ENCODE measurements around the gene ROBO1. TPM values are rescaled to one million over a fixed set of nuclear protein-coding genes. Genes with fewer than 3 reads are reported as not detected.
"Not testable (repeated sequence)": the region's sequence is repeated elsewhere in the genome, so short reads cannot be mapped to it uniquely, and the experiment has no call there.

Gene ROBO1
- total RNA-seq, 1 experiment from 2014 or later: 3.2 TPM

- DNase-seq (ENCODE audit: extremely low read depth, low read depth): no peak
Measured at GRCh38 chr3:78687520-78687919, 1080.3 kb downstream of the ROBO1 start.

GRCh38 chr3:78683284-78683683 is 1084.5 kb downstream of the ROBO1 start:
- no peak for DNase-seq (ENCODE audit: extremely low read depth, low read depth)

GRCh38 chr3:78675119-78675805 is 1092.5 kb downstream of the ROBO1 start:
- DNase-seq (ENCODE audit: extremely low read depth, low read depth): not testable (repeated sequence)

GRCh38 chr3:78670746-78671145 is 1097.1 kb downstream of the ROBO1 start:
- no peak for DNase-seq (ENCODE audit: extremely low read depth, low read depth)

- DNase-seq (ENCODE audit: extremely low read depth, low read depth): no peak
Measured at GRCh38 chr3:78670094-78670493, 1097.7 kb downstream of the ROBO1 start.

GRCh38 chr3:78668302-78668701 is 1099.5 kb downstream of the ROBO1 start:
- DNase-seq (ENCODE audit: extremely low read depth, low read depth): no peak

GRCh38 chr3:78666470-78666800 is 1101.4 kb downstream of the ROBO1 start:
- DNase-seq (ENCODE audit: extremely low read depth, low read depth): no peak

GRCh38 chr3:78665776-78666469 is 1101.9 kb downstream of the ROBO1 start:
- DNase-seq (ENCODE audit: extremely low read depth, low read depth): no peak

- DNase-seq (ENCODE audit: extremely low read depth, low read depth): no peak
Measured at GRCh38 chr3:78665101-78665500, 1102.7 kb downstream of the ROBO1 start.

- no peak for DNase-seq (ENCODE audit: extremely low read depth, low read depth)
Measured at GRCh38 chr3:78660957-78661356, 1106.8 kb downstream of the ROBO1 start.

GRCh38 chr3:78659386-78659987 is 1108.3 kb downstream of the ROBO1 start:
- peak; percentile 14 for DNase-seq (ENCODE audit: extremely low read depth, low read depth)

- DNase-seq (ENCODE audit: extremely low read depth, low read depth): no peak
Measured at GRCh38 chr3:78647726-78648125, 1120.1 kb downstream of the ROBO1 start.

GRCh38 chr3:78645628-78646310 is 1122.0 kb downstream of the ROBO1 start:
- DNase-seq (ENCODE audit: extremely low read depth, low read depth): peak; percentile 36

- DNase-seq (ENCODE audit: extremely low read depth, low read depth): no peak
Measured at GRCh38 chr3:78644847-78645246, 1123.0 kb downstream of the ROBO1 start.

- DNase-seq (ENCODE audit: extremely low read depth, low read depth): no peak
Measured at GRCh38 chr3:78642226-78643035, 1125.4 kb downstream of the ROBO1 start.

- DNase-seq (ENCODE audit: extremely low read depth, low read depth): no peak
Measured at GRCh38 chr3:78641703-78642102, 1126.1 kb downstream of the ROBO1 start.

GRCh38 chr3:78634316-78634715 is 1133.5 kb downstream of the ROBO1 start:
- DNase-seq (ENCODE audit: extremely low read depth, low read depth): no peak

GRCh38 chr3:78633626-78634025 is 1134.2 kb downstream of the ROBO1 start:
- no peak for DNase-seq (ENCODE audit: extremely low read depth, low read depth)

GRCh38 chr3:78632925-78633553 is 1134.8 kb downstream of the ROBO1 start:
- DNase-seq (ENCODE audit: extremely low read depth, low read depth): no peak

GRCh38 chr3:78629544-78629943 is 1138.3 kb downstream of the ROBO1 start:
- no peak for DNase-seq (ENCODE audit: extremely low read depth, low read depth)

Measured in NCI-H460 (cell line).